HepG2 (cell line): ENCODE data around the gene HEATR5B. TPM values are rescaled to one million over a fixed set of nuclear protein-coding genes. Genes with fewer than 3 reads are reported as not detected.

Experiments used
- ATAC-seq: fragments of 200-7000 bp; cut with Tn5 transposase; 3 replicates; pipeline ENCODE4 v1.9.1; 2020; ENCODE audit warnings: mild to moderate bottlenecking, moderate library complexity
- BruUV-seq: library from RNA; stranded (reverse); fragments of 400-500 nt; replicated peaks from 2 replicates; lab custom pipeline; 2021; lab: Mats Ljungman, UMichigan
- CTCF ChIA-PET: fragments of 300-600 bp; formaldehyde crosslinking; extraction: SDS; loops from one replicate; lab custom pipeline; 2021; ENCODE audit warnings: low total read pairs, inconsistent platforms, low intra/inter-chr PET ratio; lab: Yijun Ruan, JAX
- POLR2A ChIA-PET: fragments of 350-600 bp; sonication (Branson Sonifier 250); formaldehyde crosslinking; loops from one replicate; lab custom pipeline; 2020; ENCODE audit warnings: antibody characterized with exemption, inconsistent platforms; lab: Yijun Ruan, JAX
- DNase-seq: peaks from one replicate; pipeline ENCODE4 v3.0.0-alpha.2; 2015; ENCODE audit warnings: low spot score
- FAIRE-seq: peaks from 3 replicates; lab custom pipeline; 2011; peaks lifted over from hg19 to GRCh38; lab: Jason Lieb, UNC
- H2AFZ ChIP-seq: one replicate; pipeline ENCODE4 v1.6.1; 2011; ENCODE audit warnings: low read length, inconsistent platforms
- H3K27ac ChIP-seq: fragments of 300-600 bp; 3 replicates; pipeline ENCODE4 v1.8.0; 2011; ENCODE audit warnings: mixed run types, mild to moderate bottlenecking, mixed read lengths, low read length, inconsistent platforms; ENCODE audit not compliant: insufficient read depth; ENCODE audit errors: extremely low read length
- H3K27me3 ChIP-seq, 2 experiments: fragments of 200-600 bp in 1 of 2; 2 replicates in 1 of 2; 3 replicates in 1 of 2; pipeline versions ENCODE4 v1.6.0 to v1.8.0; 2011; ENCODE audit warnings: low read length in 2 of 2, mild to moderate bottlenecking in 2 of 2, moderate library complexity in 2 of 2, inconsistent platforms in 1 of 2; ENCODE audit not compliant: insufficient read depth in 2 of 2, control insufficient read depth in 1 of 2
- H3K36me3 ChIP-seq, 2 experiments: fragments of 200-600 bp in 1 of 2; replicated peaks in 1 of 2; 2 replicates in 1 of 2; 3 replicates in 1 of 2; pipeline versions ENCODE4 v1.5.1 to v1.8.0; 2011; ENCODE audit warnings: low read length in 2 of 2, inconsistent platforms in 1 of 2; ENCODE audit not compliant: insufficient read depth in 2 of 2, control insufficient read depth in 1 of 2
- H3K4me1 ChIP-seq: 2 replicates; pipeline ENCODE4 v1.5.1; 2012; ENCODE audit warnings: low read length, inconsistent platforms; ENCODE audit not compliant: insufficient read depth
- H3K4me2 ChIP-seq: 2 replicates; pipeline ENCODE4 v1.6.0; 2011; ENCODE audit warnings: low read depth, low read length, inconsistent platforms
- H3K4me3 ChIP-seq, 3 experiments: fragments of 200-600 bp in 1 of 3; sonication (generic), shearing (Covaris generic) in 1 of 3; replicated peaks in 1 of 3; 2 replicates each; pipeline ENCODE4 v1.5.1; 2011 to 2016; ENCODE audit warnings: low read length in 3 of 3, inconsistent platforms in 2 of 3, low read depth in 2 of 3, mild to moderate bottlenecking in 2 of 3, control low read depth in 1 of 3, mixed read lengths in 1 of 3; ENCODE audit not compliant: insufficient read depth in 1 of 3
- H3K79me2 ChIP-seq: one replicate; pipeline ENCODE4 v1.6.1; 2011; ENCODE audit warnings: low read length, inconsistent platforms; ENCODE audit not compliant: insufficient read depth
- H3K9ac ChIP-seq: 2 replicates; pipeline ENCODE4 v1.6.0; 2011; ENCODE audit warnings: mild to moderate bottlenecking, low read depth, low read length, inconsistent platforms; ENCODE audit not compliant: insufficient read depth
- H3K9me3 ChIP-seq: 2 replicates; pipeline ENCODE4 v1.5.1; 2012; ENCODE audit warnings: mild to moderate bottlenecking, low read length
- H4K20me1 ChIP-seq: 2 replicates; pipeline ENCODE4 v1.6.0; 2011; ENCODE audit warnings: inconsistent platforms, mild to moderate bottlenecking, low read length, moderate library complexity; ENCODE audit not compliant: insufficient read depth
- ATF7-NPFF ChIP-seq: sonication (generic); formaldehyde crosslinking; IDR thresholded peaks from 2 replicates; pipeline ENCODE4 v1.8.1; 2023; ENCODE audit warnings: mild to moderate bottlenecking, low read depth, missing genetic modification reagents, moderate library complexity
- CBX1 ChIP-seq: IDR thresholded peaks from one replicate; pipeline ENCODE4 v1.6.1; 2016; ENCODE audit warnings: antibody characterized with exemption, low read depth
- ETV5 ChIP-seq: IDR thresholded peaks from 2 replicates; pipeline ENCODE4 v1.6.1; 2018; ENCODE audit warnings: missing biosample characterization, missing genetic modification reagents, inconsistent platforms, borderline replicate concordance
- FOSL2 ChIP-seq: sonication (generic); formaldehyde crosslinking; IDR thresholded peaks from 2 replicates; pipeline ENCODE4 v1.4.0; 2020; ENCODE audit warnings: missing genetic modification reagents
- LCORL ChIP-seq, 2 experiments: fragments of 450-650 bp in 1 of 2; sonication (generic) in 1 of 2; formaldehyde crosslinking in 1 of 2; IDR thresholded peaks; 2 replicates each; pipeline versions ENCODE4 v1.5.0 to v1.6.1; 2017 to 2020; ENCODE audit warnings: antibody characterized with exemption in 1 of 2, missing genetic modification reagents in 1 of 2
- MED8 ChIP-seq: sonication (generic); formaldehyde crosslinking; IDR thresholded peaks from 2 replicates; pipeline ENCODE4 v1.8.1; 2023; ENCODE audit warnings: mild to moderate bottlenecking, missing genetic modification reagents; ENCODE audit not compliant: insufficient replicate concordance
- PPARG ChIP-seq: conservative IDR thresholded peaks from 2 replicates; pipeline ENCODE4 v1.6.1; 2016; ENCODE audit warnings: missing biosample characterization, missing genetic modification reagents
- SCMH1 ChIP-seq: sonication (generic); formaldehyde crosslinking; IDR thresholded peaks from 2 replicates; pipeline ENCODE4 v1.9.0; 2021; ENCODE audit warnings: missing genetic modification reagents, mild to moderate bottlenecking, borderline replicate concordance
- SNRNP70 ChIP-seq: fragments of 200-400 bp; formaldehyde crosslinking; IDR thresholded peaks from 2 replicates; pipeline ENCODE4 v1.6.1; 2017; ENCODE audit warnings: mild to moderate bottlenecking, low read depth, low read length, moderate library complexity
- TARDBP ChIP-seq: sonication (generic); formaldehyde crosslinking; IDR thresholded peaks from 2 replicates; pipeline ENCODE4 v1.8.0; 2022; ENCODE audit warnings: mild to moderate bottlenecking, missing genetic modification reagents
- ZBTB7A ChIP-seq: sonication (generic); formaldehyde crosslinking; IDR thresholded peaks from 2 replicates; pipeline ENCODE4 v1.8.0; 2022; ENCODE audit warnings: mild to moderate bottlenecking, missing genetic modification reagents
- ZFY ChIP-seq: sonication (generic); formaldehyde crosslinking; IDR thresholded peaks from 2 replicates; pipeline ENCODE4 v1.4.0; 2020; ENCODE audit warnings: missing genetic modification reagents
- ZNF274 ChIP-seq: sonication (generic); formaldehyde crosslinking; IDR thresholded peaks from 2 replicates; pipeline ENCODE4 v1.5.1; 2020; ENCODE audit warnings: mild to moderate bottlenecking, missing genetic modification reagents
- ZNF501 ChIP-seq: sonication (generic); formaldehyde crosslinking; IDR thresholded peaks from 2 replicates; pipeline ENCODE4 v1.5.1; 2020; ENCODE audit warnings: mild to moderate bottlenecking, moderate library complexity, missing genetic modification reagents
- ZNF768 ChIP-seq: sonication (generic); formaldehyde crosslinking; IDR thresholded peaks from 2 replicates; pipeline ENCODE4 v1.4.0; 2020; ENCODE audit warnings: missing genetic modification reagents
- WGBS: methylation state at CpG from one replicate; pipeline ENCODE4 v1.1.6; 2017; ENCODE audit warnings: low lambda C conversion rate; 5-methylcytosine and 5-hydroxymethylcytosine counted together
- in situ Hi-C: cut with HindIII; loops from 2 replicates; pipeline ENCODE4 v1.10.0; 2017; ENCODE audit warnings: low pct_unique_long_range_greater_than_20kb; ENCODE audit not compliant: extremely low pct_ligation_motif_present
- intact Hi-C: fragments of 100-400 bp; cut with micrococcal nuclease; formaldehyde crosslinking; loops from one replicate; pipeline ENCODE4 v1.10.0; 2022; ENCODE audit not compliant: unreplicated experiment
- polyA plus RNA-seq, 8 experiments: library from polyadenylated mRNA; depleted of rRNA in 3 of 8; stranded (reverse) in 7 of 8; unstranded in 1 of 8; fragments of >200 nt; fragmentation: Illumina TruSeq in 4 of 8; extraction: Trizol in 4 of 8; gene quantifications; 2 replicates each; pipeline versions ENCODE4 v1.2.1 to v1.2.3, GENCODE V29; 2011 to 2016; ENCODE audit warnings: low read depth in 4 of 8, missing spikeins in 1 of 8, mixed read lengths in 1 of 8; ENCODE audit not compliant: insufficient read depth in 1 of 8
- total RNA-seq, 5 experiments: library from RNA; depleted of rRNA; stranded (reverse); fragments of >200 nt; fragmentation: Illumina TruSeq; extraction: Trizol; gene quantifications; 2 replicates each; pipeline ENCODE4 v1.2.3, GENCODE V29; 2016; ENCODE audit warnings: low read depth in 1 of 5
- TF ChIP-seq, protein P1 (sequence below): sonication (generic); formaldehyde crosslinking; IDR thresholded peaks from 2 replicates; pipeline ENCODE4 v1.5.1; 2020; ENCODE audit warnings: missing genetic modification reagents, mild to moderate bottlenecking, borderline replicate concordance

The HEATR5B gene
- total and polyA plus RNA-seq, 2 of the 13 experiments (the other 11 are each of a cell fraction or from before 2014, with no cell fraction given): 12.7 to 16.3 TPM

DNA sequence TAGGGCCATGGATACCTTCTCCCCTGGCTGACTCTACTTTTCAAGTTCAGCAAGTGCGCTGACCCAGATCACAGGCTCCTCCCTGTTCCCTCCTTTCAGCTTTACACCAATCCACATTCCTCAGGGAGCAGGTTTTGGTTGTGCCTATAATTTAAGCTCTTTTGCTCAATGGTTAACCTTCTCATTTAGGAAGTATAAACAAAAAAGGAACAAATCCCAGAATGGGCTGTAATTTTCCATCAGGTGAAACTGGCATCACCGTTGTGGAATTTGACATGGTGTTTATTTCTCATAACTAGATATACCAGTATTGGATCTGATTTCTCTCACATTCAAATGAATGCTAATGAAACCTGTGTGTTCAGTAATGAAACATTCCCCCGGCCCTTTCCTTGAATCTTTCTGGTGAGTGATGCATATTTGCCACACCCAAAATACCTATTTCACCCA is 131.4 kb downstream of the HEATR5B start (continued):
- TF ChIP-seq ZNF768: no peak
- TF ChIP-seq, all 625 proteins: peak for 0

DNA sequence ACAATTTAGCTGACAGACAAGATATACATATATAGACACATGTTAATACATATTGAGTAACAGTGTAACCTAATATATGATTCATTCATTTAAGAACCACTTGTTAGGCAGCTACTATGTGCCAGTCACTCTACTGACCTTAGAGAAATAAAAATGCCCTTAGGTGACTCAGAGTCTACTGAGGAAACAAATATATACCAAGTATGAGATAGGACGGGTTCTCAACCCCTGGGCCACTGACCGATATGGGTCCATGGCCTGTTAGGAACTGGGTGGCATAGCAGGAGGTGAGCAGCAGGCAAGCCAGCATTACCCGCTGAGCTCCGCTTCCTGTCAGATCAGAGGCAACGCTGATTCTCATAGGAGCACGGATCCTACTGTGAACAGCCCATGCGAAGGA is 132.6 kb downstream of the HEATR5B start:
- ChIA-PET POLR2A (no interaction called here), CTCF (no interaction called here)
- in situ Hi-C loops: no loop called here
- H4K20me1 ChIP-seq: no peaks in the 10 kb centered on the region; the same call in 1 of the 2 replicates
- WGBS: 95% methylated on average over 7 of the region's 7 CpGs
- H3K79me2 ChIP-seq: peaks cover 12% of the 10 kb centered on the region
- no peak for TF ChIP-seq SNRNP70
- no peak for TF ChIP-seq ZNF501 (CRISPR knock-in tag)
- TF ChIP-seq, protein P1, sequence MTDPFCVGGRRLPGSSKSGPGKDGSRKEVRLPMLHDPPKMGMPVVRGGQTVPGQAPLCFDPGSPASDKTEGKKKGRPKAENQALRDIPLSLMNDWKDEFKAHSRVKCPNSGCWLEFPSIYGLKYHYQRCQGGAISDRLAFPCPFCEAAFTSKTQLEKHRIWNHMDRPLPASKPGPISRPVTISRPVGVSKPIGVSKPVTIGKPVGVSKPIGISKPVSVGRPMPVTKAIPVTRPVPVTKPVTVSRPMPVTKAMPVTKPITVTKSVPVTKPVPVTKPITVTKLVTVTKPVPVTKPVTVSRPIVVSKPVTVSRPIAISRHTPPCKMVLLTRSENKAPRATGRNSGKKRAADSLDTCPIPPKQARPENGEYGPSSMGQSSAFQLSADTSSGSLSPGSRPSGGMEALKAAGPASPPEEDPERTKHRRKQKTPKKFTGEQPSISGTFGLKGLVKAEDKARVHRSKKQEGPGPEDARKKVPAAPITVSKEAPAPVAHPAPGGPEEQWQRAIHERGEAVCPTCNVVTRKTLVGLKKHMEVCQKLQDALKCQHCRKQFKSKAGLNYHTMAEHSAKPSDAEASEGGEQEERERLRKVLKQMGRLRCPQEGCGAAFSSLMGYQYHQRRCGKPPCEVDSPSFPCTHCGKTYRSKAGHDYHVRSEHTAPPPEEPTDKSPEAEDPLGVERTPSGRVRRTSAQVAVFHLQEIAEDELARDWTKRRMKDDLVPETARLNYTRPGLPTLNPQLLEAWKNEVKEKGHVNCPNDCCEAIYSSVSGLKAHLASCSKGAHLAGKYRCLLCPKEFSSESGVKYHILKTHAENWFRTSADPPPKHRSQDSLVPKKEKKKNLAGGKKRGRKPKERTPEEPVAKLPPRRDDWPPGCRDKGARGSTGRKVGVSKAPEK (CRISPR knock-in tag): no peak
- no peak for TF ChIP-seq ZBTB7A (CRISPR knock-in tag)
- no peak for TF ChIP-seq PPARG (CRISPR knock-in tag)
- TF ChIP-seq CBX1: no peak
- TF ChIP-seq ATF7-NPFF (CRISPR knock-in tag): no peak
- TF ChIP-seq ZFY (CRISPR knock-in tag): no peak
- no peak for TF ChIP-seq ZNF274 (CRISPR knock-in tag)
- TF ChIP-seq FOSL2 (CRISPR knock-in tag): no peak
- no peak for TF ChIP-seq SCMH1 (CRISPR knock-in tag)
- TF ChIP-seq ETV5 (CRISPR knock-in tag): no peak
- TF ChIP-seq MED8: no peak
- TF ChIP-seq TARDBP (CRISPR knock-in tag): no peak
- TF ChIP-seq LCORL (IDR thresholded peaks at IDR 0.05): no peak
- TF ChIP-seq LCORL (CRISPR knock-in tag; IDR thresholded peaks at IDR 0.05): no peak
- no peak overlapping the region for H3K27ac ChIP-seq
- ATAC-seq: no peak
- peaks cover 9% of the 10 kb centered on the region for H3K4me1 ChIP-seq
- no peak overlapping the region for H3K9ac ChIP-seq
- no peaks in the 10 kb centered on the region for H3K27me3 ChIP-seq
- FAIRE-seq: no peak
- H3K4me2 ChIP-seq: no peak overlapping the region
- BruUV-seq: no TSS peak
- no peak overlapping the region for H3K4me3 ChIP-seq
- no peaks in the 10 kb centered on the region for H3K9me3 ChIP-seq
- intact Hi-C loops: no loop called here
- 0 out of 5 replicates have a peak, but pooled peaks cover 0 to 3% of the 10 kb centered on the region in 2 experiments for H3K36me3 ChIP-seq
- H2AFZ ChIP-seq: no peak overlapping the region
- DNase-seq: no peak
